HG03103 (cell line): Measurements from ENCODE around the gene PRKCH.

Experiments used
- ATAC-seq: cut with Tn5 transposase; IDR thresholded peaks from one replicate; pipeline ENCODE4 v1.9.1; 2021; ENCODE audit warnings: low read depth; ENCODE audit not compliant: unreplicated experiment

PRKCH gene

GRCh38 chr14:61504901-61505300, 183.5 kb downstream of the PRKCH start:
- no peak for ATAC-seq

- ATAC-seq, result no peak
Observed at GRCh38 chr14:61505815-61506809, 184.7 kb downstream of the PRKCH start.

GRCh38 chr14:61508526-61508925, 187.1 kb downstream of the PRKCH start:
- ATAC-seq, result no peak

GRCh38 chr14:61510736-61511557, 189.6 kb downstream of the PRKCH start:
- no peak for ATAC-seq

- ATAC-seq, result no peak
Observed at GRCh38 chr14:61511558-61511948, 190.2 kb downstream of the PRKCH start.

DNA sequence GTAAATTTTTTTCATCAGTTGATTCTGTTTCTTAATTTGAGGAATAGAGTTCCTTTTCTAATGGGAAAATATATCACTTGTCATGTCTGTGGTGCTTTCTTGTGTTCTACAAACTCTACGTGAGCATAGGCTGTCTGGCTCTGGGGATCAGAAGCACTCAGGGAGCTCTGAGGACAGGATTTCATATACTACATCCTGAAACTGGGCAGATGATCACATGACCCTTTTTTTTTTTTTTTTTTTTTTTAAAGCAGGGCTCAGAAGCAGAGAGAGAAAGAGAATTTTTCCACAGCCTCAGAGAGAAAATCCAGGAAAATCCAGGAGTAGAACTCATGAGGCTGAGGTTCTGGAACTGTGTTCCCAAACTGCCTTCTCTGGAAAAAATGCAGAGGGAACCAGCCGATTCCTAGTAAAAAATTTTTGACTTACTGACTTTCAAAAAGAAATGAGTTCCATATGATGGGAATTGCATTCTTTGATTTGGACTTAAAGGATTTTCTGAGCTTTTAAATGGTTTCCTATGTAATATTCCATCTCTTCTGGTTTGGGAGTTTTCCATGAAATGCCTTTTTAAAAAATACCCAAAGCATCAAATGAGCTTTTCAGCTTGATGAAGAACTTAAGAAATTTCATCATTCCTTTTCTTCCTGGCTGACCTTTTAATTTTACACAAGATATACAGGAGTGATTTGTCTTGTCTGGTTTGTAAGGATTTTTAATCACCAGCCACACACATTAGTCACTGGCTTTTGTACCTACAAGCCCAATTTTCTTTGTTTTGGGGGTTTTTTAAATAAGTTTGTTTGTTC, 190.9 kb downstream of the PRKCH start:
- ATAC-seq, result no peak

DNA sequence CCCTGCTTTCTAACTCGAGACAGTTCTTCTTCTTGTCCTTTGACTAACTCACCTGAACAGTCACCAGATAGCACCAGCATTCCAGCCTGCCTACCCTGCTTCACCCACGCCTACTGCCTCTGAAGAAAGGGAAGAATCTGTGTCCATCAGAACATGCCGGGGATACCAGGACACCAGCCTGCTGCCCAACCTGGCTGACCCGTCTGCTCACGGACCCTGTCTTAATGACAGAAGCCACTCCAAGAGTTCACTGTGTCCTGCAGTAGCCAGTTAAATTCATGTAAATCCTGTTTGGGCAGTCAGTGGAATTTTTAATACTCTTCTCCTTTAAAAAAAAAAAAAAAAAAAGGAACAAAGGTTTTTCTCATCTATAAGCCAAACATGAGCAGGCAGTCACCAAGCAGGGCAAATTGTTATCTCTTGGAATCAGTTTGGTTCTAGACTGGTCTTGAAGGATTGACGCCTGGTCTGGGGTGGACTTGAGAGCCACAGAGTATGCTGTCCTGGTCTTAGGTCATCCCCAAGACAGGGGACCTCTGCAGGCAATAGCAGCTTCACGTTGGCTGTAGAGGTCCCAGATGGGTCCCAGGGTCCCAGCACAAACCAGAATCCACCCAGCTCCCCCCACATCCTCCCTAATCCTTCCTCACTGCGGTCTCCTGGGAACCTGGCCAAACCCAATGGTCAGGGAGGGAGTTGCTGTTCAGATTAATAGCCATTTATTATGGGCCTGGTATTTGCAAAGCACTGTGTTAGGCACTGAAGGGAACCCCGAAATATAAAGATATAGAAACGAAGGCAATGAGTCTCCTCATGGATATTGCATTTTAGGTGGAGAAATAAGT, 192.8 kb downstream of the PRKCH start:
- ATAC-seq, result no peak

- no peak for ATAC-seq
Observed at GRCh38 chr14:61514927-61515326, 193.5 kb downstream of the PRKCH start.

DNA sequence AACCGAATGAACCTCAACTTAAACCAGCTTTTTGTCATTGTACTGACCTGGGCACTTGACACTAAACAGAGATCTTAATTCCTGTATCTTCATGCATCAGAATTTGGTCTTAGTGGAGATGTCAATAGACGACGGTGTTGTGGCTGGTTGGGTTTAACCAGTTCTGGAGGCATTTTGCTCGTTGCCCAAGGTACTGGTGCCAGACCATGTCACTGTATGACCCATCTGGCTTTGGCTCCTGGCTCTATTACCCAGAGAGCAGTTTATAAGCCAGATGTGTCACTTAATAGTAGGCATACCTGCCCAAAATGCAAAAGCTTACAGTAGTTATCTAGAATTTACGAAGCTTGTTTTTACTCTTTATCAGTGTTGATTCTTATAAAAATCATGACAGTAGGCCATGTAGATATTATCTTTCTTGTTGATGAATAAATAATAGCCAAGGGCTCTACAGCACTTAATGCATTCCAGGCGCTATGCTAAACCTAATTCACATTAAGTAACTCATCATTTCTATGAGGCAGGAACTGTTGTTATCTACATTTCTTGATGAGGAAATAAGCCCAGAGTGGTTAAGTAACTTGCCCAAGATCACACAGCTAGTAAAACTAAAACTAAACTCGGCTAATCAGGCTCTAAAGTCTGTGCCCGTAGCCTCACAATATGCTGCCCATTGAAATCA, 194.2 kb downstream of the PRKCH start:
- no peak for ATAC-seq

- ATAC-seq, result no peak
Observed at GRCh38 chr14:61516118-61516743, 194.9 kb downstream of the PRKCH start.

- ATAC-seq, result no peak
Observed at GRCh38 chr14:61516964-61517653, 195.7 kb downstream of the PRKCH start.

DNA sequence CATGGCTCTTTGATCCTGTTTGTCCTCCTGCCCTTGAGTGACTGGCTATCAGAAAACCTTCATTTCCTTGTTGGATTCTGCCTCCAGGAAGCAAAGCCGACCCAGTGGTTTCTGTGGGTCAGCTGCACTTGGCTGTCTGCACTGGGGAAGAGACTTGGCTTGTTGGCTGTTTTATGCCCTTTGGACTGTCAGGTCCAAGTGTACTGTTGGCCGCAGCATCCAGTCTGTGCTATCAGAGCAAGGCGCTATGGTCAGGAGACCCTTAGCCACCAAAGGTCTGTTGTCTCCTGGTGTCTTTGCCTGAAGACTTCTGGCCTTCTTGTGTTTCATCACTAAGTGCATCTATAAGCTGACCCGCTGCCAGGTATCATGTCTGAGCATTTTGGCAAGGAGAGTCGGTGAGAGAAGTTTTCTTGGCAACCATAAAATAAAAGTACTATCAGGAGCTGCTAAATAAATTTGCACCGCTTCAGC, 196.6 kb downstream of the PRKCH start:
- no peak for ATAC-seq

DNA sequence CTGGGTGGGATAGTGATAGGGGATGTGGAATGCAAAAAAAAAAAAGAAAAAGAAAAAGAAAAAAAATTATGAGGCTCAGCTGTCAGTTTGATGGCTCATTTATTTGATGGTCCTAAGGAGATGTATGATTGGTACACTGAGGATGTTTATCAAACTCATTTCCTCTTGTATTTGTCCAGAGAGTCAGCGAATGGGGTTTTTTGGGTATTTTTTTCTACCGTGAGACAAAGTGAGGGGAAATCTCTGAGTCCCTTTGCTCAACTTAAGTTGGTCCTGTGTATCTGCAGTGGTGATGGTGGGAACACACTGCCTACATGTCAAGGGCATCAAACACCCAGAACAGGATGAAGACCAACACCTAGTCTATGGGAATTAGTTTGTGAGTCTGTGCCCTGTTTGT, 197.0 kb downstream of the PRKCH start:
- ATAC-seq, result no peak

GRCh38 chr14:61519106-61519505, 197.7 kb downstream of the PRKCH start:
- no peak for ATAC-seq

DNA sequence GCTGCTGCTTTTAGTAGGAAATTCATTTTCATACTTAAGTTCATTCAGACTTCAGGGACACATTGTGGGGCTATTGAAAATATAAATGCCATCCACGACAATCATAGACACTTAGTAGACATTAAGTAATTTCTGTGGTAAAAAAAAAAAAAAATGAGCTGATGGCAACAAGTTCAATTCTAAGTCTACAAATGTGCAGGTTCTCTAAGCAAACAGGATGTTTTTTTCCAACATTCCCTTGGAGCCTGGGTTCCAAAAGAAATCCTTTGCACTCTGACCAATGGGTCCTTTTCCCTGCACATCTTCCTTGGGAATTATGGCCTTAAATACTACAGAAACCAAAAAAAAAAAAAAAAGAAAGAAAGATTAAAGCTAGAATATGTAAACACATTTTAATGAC, 198.4 kb downstream of the PRKCH start:
- no peak for ATAC-seq

GRCh38 chr14:61520576-61520975, 199.2 kb downstream of the PRKCH start:
- no peak for ATAC-seq

- ATAC-seq, result no peak
Observed at GRCh38 chr14:61521773-61522172, 200.4 kb downstream of the PRKCH start.

- ATAC-seq, result no peak
Observed at GRCh38 chr14:61523751-61524150, 202.4 kb downstream of the PRKCH start.
